Stimulated activated CD4-positive, alpha-beta T cell treated with anti-CD3 and anti-CD28 coated beads, Interleukin-1b, Interleukin-23, amount 100 ng/mL, for 24 hours (primary cell): Measurements from ENCODE around the gene DYNLT5.
"Not testable (repeated sequence)": the region's sequence is repeated elsewhere in the genome, so short reads cannot be mapped to it uniquely, and the experiment has no call there.

Source experiments
- DNase-seq, 4 experiments: peaks; one replicate each; pipeline ENCODE4 v3.0.0-alpha.2; 2020; ENCODE audit warnings: low read depth in 4 of 4, low spot score in 1 of 4

The DYNLT5 gene, protein sequence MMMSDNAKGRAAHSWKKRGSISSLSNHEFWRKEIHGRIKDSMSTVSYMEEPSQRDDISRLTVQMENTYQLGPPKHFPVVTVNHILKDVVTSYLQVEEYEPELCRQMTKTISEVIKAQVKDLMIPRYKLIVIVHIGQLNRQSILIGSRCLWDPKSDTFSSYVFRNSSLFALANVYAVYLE

DNA sequence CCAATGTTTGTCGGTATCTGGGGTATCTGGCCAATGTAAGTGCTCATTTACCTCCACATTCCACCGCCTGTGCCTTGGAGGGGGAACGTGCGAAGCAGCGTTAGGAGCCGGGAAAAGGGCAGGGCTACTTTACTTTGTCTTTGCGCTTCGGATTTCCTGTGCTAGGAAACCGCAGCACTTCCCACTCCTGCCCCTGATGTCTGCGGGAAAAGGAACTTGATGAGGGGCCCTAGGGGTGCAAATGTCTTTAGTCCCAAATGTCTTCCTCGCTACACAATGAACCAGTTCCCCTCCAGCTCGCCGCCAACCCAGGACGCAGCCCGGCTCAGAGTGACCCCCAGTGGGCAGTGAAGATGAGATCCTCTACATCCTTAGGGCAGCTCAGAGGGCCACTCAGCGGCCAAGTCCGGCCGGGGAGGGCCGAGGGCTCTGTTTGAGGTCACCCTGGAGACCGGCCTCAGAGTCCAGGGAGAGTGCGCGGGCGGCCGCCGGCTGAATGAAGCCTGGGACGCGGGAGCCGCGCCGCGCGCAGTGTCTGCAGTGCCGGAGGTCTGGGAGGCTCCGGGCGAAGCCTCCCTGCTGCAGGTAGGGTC is at the start of gene DYNLT5:
DYNLT5 (plus strand) TSS at position 460 of the 593 bp plus-strand sequence. CDS start 2,200 bp downstream, outside the sequence.
- DNase-seq, result no peak

DNA sequence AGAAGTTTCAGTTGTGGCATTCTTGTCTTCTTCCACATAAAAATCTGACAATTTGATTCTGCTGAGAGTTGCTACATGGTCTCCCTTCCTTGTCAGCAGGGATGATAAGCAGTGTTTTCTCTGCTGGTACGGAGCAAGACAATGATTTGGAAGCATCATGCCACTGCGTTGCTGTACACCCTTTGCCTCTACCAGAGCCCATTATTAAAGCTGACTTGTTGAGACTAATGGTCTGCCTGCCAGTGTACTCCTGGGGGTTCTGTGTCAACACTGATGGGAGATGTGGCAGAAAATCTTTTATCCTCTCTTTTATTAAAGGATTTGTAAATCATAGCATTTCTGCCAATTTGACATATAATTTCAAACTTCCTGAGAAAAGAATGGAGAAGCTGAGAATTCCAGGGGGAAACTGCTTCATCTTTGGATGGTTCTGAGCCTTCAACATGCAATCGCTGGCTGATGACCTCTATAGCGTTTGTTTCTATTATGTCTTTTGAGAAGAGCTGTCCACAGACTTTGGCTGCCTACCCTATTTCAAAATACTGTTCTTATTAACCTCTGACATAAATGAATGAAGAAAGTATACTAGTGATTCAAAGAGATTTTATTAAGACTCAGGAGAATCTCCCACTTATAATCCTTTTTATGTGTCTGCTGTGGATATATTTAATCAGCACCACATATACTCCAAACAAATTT is 47.9 kb upstream of the DYNLT5 start:
- no peak for DNase-seq

DNA sequence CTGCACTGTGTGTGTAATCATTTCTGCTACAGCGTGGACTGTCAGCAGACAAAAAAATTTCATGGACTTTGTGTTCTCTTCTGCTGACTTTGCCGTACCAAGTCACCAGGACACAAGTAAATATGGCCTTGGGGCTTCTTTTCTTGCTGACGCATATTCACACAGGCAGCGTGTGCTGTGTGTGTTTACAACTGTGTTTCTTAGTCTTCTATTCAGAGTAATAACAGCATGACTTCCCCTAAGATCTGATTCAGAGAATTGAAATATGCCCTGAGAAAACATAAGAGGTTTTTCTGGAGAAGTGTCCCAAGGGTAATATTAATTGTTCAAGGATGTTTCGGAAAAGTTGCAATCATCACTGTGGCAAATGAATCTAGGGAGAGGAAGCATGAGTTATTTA is 47.1 kb upstream of the DYNLT5 start:
- DNase-seq, result no peak

DNA sequence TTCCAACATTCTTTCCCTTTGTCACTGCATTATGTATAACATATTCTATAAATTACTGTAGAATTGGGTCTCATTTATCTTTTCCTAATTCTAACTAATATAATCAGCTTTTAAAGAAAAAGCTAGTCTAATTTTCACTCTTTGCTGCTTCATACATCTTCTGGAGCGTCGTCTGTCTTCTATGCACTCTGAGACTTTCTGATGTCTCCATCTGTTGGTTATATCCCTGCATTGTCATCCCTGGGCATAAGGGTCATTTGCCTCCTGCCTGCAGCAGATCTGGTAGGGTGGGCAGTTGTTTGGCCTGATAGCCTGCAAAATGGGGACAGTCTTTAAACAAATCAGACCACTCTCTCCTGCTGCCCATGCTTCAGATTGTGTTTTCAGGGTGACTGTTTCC is 40.8 kb upstream of the DYNLT5 start:
- no peak for DNase-seq

DNA sequence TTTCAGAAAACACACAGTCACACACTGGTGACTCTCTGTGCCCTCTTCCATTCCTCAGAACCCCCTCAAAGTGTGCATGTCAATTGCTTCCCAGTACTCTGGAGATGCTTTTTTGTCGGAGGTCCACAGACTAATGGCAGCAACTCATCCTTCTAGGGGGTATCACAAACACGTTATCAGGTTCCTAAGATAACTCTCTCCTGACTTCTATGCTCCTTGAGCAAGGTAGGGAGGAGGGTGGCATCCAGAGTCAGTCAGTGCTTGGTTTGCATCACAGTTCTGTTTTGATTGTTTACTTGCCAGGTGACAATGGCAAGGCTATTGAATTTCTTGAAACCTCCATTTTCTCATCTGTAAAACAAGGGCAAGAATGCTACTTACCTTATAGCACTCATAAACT is 39.4 kb upstream of the DYNLT5 start:
- DNase-seq, result no peak

DNA sequence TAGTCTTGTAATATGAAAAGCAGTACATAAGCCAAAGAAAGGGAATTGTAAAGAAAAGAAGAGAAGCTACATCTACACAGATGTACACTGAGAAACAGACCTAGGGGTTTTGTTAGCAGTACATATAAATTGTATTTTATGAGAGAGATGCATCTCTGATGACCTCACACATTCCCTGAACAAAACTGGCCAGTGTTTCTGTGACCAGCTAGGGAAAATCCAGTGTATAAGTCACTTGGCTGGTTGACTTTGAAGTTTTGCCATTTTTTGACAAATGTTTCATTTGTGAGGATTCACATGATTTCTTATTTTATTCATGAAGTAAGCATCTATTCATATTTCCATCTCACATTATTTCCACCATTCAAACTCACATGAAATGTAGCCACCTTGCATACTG is 28.3 kb upstream of the DYNLT5 start:
- DNase-seq, result no peak

DNA sequence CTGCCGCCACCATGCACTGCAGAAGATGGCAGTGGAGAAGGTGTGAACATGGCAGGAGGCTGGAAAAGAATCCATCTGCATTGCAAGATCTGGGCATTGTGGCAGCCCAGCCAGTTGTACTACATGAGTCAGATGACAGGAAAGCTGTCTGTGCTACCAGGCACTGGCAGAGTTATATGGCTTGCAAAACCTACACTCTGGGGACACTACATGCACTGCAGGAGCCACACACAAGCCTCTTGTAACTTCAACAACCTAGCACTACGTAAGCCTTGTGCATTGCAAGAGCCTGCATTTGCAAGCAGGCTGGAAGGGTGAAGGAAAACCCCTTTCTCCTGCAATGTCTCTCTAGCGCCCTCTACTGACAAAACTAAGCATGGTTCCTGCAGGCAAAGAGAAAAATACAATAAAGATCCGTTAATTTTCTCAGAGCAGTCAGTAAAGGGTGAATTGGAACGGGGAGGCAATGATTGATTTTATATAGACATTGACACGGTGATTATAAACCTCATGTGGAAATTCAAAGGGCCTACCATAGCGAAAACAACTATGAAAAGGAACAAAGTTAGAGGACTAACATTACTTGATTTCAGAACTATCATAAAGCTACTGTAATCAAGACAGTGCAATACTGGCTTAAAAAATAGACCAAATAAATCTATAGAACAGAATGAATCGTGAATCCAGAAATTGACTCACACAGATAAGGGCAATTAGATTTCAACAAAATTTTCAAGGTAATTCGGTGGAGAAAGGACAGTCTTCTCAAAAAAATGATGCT is 26.2 kb upstream of the DYNLT5 start:
- peak; percentile 15 to 37 (median 26) for DNase-seq

DNA sequence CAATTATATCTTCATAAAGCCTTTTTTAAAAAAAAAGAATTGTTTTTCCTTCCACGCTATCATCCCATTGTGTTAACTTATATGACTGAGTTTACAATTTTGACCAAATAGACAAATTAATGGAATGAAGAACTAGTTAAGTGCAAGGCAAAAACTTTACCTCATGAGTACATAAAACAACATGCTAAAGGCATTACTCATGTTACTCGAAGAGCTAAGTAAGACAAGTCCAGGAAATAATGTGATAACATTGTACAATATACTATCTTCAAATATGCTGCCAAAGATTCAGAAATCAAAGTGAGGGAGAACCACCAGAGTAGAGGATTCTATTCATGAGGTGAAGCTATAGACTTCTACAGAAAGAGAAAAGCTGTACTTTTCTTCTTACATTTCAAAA is 24.2 kb upstream of the DYNLT5 start:
- DNase-seq, result no peak

DNA sequence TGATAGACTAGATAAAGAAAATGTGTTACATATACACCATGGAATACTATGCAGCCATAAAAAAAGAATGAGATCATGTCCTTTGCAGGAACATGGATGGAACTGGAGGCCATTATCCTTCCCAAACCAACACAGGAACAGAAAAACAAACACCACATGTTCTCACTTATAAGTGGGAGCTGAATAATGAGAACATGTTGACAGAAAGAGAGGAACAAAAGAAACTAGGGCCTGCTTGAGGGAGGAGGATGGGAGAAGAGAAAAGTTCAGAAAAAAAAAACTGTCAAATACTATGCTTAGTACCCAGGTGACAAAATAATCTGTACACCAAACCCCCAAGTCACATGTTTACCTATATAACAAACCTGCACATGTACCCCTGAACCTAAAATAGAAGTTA is 23.5 kb upstream of the DYNLT5 start:
- not testable (repeated sequence) for DNase-seq

DNA sequence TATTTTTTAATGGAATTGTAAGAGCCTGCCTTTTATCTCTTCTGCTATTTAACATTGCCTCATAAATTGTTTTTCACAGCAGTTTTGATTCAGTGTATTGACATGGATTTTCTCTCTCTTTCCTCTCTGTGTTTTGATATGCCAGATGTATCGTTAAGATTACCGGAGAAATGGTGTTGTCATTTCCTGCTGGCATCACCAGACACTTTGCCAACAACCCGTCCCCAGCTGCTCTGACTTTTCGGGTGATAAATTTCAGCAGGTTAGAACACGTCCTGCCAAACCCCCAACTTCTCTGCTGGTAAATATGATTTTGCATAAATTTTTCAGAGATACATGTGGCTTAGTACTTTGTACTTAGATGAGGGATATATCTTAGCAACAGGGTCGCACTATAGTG is 23.1 kb upstream of the DYNLT5 start:
- no peak for DNase-seq

DNA sequence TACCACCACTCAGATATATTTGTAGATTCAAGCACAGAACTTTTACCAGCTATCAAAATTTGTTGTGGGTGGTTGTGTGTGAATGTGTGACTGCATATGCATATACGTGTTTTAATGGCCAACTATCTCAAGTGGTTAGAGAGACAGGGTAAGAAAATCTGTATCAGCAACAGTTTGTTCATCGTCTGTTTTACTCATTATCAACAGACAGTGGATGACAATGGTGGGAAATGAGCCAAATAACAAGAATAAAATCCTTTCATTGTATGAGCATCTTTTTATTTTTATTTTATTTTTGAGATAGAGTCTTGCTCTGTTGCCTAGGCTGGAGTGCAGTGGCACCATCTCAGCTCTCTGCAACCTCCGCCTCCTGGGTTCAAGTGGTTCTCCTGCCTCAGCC is 22.7 kb upstream of the DYNLT5 start:
- DNase-seq, result no peak

DNA sequence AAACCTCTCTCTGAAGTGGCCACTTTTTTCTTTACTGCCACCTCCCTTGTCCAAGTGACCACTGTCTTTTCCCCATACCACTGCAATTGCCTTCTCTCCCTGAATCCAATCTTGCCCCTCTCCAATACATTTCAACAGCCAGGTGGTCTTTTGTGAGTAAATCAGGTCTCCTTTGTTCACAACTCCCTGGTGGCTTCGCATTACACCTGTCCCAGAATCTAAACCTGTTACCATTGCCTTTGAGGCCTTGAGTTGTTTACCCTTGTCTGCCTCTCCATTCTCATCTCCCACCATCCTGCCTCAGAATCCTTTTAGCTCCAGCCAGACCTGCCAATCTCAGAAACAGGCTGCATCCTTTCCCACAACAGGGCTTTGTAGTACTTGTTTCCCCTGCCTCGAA is 21.8 kb upstream of the DYNLT5 start:
- no peak for DNase-seq

DNA sequence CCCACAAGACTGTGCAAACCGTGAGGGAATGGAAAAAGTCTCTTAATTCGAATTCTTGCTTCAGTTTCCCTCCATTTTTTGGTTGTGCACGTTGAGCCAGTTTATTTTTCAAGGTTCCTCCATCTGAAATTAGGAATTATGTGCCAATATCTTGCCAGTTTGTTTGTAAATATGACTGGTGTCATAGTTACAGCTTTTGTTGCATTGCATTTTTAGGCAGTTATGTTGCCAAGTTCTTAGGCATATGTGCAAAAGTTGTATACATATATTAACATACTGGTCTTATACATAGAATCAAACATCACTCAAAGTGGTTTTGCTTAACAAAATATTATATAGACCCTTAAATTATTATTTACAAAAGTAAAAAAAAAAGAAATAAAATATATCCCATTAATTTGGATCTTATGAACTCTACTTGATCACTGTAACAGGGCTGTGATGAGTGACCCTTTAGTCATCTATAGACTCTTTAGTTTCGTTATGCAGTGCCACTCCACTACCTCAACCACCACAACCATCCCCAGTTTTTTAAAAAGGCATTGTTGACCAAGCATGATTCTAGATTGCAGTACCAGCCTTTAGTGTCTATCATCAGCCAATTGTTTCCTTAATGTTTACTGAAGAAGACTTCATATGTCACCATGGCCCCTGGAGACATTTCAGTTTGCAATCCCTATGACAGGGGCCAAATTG is 20.9 kb upstream of the DYNLT5 start:
- no peak for DNase-seq

DNA sequence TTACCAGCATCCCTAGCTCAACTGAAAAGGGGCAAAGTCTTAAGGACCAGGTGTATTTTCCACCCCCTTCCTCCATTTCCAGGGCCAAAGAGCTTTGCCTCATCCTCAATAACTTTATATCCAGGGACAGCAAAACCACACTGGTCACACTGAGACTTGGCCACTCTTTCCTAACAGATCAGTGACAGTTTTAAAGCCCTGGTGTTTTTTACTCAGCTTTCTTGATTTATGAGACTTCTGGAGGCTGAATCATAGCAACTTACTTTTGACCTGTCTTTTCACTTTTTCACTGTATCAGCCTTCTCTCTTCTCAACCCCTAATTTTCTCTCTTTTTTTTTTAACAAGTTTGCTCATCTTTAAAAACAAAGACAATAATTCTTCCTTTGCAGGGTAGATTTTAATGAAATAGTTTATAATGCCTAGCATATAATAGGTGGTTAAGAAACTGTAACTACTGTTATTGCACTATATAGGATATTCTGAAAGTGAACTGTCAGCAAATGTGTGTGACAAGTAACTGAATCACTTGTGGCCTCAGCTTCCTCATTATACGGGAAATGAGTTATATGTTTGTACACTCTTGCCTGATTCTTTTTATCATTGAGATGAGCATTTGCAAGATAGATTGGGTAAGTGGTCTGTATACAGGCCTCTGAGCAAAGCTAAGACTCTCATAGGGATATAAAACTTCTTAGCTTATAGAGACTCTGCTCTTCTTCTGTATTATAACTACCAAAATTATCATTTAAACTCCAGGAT is 19.7 kb upstream of the DYNLT5 start:
- no peak for DNase-seq

DNA sequence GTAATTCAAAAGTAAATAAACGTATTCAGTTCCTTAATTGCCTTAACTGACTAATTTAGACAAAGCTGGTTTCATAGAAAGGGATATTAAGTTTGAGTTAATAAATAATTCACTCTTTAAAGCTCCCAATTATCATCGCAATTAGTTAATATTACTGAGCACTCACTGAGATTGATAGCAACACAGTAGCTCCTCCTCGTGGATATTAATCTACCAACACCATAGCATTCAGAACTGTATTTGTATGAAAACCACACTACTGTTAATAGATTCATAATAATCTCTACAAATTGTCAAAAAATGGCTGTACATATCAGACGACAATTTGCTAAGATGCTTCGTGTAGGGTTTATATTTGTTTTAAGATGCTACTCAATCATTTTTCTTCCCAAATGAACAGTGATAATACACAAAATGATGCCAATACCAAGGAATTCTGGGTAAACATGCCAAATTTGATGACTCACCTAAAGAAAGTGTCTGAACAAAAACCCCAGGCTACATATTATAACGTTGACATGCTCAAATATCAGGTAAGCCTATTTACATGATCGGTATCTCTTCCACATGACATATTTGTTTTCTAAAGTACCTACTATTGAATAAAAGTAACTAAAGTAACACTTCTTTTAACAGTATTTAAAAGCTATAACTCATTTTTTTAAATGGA is 18.8 kb upstream of the DYNLT5 start:
- DNase-seq, result no peak

DNA sequence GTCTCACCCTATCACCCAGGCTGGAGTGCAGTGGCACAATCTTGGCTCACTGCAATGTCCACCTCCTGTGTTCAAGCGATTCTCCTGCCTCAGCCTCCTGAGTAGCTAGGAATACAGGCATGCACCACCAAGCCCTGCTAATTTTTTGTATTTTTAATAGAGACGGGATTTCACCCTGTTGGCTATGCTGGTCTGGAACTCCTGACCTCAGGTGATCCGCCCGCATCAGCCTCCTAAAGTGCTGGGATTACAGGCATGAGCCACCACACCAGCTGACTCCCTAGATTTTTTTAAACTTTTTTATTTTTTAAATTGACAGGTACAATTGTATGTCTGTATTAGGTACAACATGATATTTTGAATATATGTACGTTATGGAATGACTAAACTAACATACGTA is 17.7 kb upstream of the DYNLT5 start:
- DNase-seq, result not testable (repeated sequence)

DNA sequence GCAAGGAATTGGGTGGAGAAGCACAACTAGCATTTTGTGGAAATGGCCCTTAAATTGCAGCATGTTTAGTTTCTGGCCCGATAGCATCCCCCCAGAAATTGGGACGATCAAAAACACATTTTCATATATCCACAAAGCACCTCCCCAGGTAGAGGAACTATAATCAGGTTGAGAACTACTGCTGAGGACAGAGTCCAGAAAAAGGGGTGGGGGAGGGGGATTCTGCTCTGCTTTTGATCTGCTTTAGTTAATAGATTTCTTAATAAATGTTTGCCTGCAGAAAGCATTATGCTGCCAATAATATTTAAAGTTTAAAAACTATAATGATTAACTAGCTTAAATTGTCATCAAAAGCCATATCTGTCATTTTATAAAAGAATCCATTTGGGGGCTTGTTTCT is 14.4 kb upstream of the DYNLT5 start:
- DNase-seq, result no peak

DNA sequence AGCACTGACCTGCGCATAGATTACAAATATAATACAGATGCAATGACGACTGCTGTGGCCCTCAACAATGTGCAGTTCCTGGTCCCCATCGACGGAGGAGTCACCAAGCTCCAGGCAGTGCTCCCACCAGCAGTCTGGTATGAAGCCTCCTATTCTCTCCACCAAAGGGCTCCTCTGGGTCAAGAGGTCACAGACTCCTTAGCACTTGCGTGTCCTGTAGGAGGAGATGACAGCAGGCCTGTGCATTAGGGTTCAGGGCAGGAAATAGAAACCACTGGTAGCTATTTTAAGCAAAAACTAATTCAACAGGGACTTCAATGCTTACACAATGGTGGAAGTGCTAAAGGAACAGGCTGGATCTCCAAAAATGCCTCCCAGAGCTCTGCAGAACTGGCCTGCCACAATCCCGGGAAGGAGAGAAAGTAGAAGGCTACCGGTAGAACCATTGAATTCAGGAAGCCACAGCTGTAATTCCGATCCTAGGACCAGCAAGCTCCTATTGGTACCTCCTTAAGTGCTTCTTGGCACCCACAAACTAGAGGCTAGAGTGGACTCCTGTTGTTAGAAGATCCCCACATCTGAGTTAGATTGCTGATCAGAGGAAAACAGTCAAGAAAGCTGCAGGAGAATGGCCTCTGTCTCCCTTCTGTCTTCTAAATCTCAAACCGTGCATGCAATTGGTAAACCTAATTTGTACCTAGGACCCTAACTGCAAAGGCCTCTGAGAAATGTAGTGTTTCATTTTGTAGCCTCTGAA is 12.7 kb upstream of the DYNLT5 start:
- no peak for DNase-seq

DNA sequence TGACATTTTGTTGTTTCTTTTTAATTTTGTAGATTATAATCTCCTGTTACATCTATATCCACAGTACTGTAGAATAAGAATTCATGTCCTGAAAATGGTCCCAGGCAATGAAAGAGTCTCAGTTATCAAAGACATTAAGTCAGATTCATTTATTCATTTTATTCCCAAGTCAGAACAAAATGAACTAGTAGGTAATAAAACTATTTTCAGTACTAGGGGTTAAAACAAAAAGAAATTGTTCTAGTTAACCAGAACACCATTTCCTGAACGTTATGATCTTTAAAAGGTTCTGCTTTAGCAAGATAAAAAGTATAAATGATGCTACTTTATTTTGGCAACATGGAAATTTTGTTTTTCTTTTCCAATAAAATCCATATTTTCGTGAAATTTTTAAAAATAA is 6.8 kb upstream of the DYNLT5 start:
- DNase-seq, result no peak
